PC-9 (cell line): ENCODE data around the gene CCDC137. TPM values are rescaled to one million over a fixed set of nuclear protein-coding genes. Genes with fewer than 3 reads are reported as not detected.

Experiments used
- BruUV-seq: library from RNA; stranded (reverse); fragments of 400-500 nt; replicated peaks from 2 replicates; lab custom pipeline; 2021; lab: Mats Ljungman, UMichigan
- CTCF ChIA-PET: fragments of 300-600 bp; sonication (Branson Sonifier 250); formaldehyde crosslinking; loops from one replicate; lab custom pipeline; 2022; ENCODE audit warnings: antibody characterized with exemption; lab: Charles Lee
- POLR2A ChIA-PET: fragments of 300-600 bp; sonication (Branson Sonifier 250); formaldehyde crosslinking; loops from one replicate; lab custom pipeline; 2022; ENCODE audit warnings: antibody characterized with exemption; ENCODE audit not compliant: unreplicated experiment; lab: Charles Lee
- DNase-seq, 2 experiments: peaks; one replicate each; pipeline versions ENCODE4 v3.0.0 to v3.0.0-alpha.2; 2015 to 2022; ENCODE audit warnings: mixed read lengths in 1 of 2
- H2AFZ ChIP-seq: fragments of 200-600 bp; sonication (generic); 2 replicates; pipeline ENCODE4 v1.8.1; 2017; ENCODE audit warnings: antibody characterized with exemption
- H3F3A ChIP-seq: fragments of 200-600 bp; sonication (generic); 2 replicates; pipeline ENCODE4 v1.8.1; 2017; ENCODE audit warnings: antibody characterized with exemption, mild to moderate bottlenecking, low read depth; ENCODE audit not compliant: insufficient read depth
- H3K27ac ChIP-seq: fragments of 200-600 bp; sonication (generic); 2 replicates; pipeline ENCODE4 v1.6.1; 2016; ENCODE audit warnings: mixed run types
- H3K27me3 ChIP-seq: fragments of 200-600 bp; sonication (generic); 2 replicates; pipeline ENCODE4 v1.6.1; 2016; ENCODE audit warnings: low read depth, mixed run types; ENCODE audit not compliant: insufficient read depth
- H3K36me3 ChIP-seq: fragments of 200-600 bp; sonication (generic); 2 replicates; pipeline ENCODE4 v1.6.1; 2016; ENCODE audit warnings: low read depth, mixed run types
- H3K4me1 ChIP-seq: fragments of 200-600 bp; sonication (generic); replicated peaks from 2 replicates; pipeline ENCODE4 v1.6.1; 2016; ENCODE audit warnings: mixed run types; ENCODE audit not compliant: insufficient read depth
- H3K4me2 ChIP-seq: fragments of 200-600 bp; sonication (generic); 2 replicates; pipeline ENCODE4 v1.6.1; 2017; ENCODE audit warnings: mixed run types
- H3K4me3 ChIP-seq: fragments of 200-600 bp; sonication (generic); 2 replicates; pipeline ENCODE4 v1.6.1; 2016; ENCODE audit warnings: mixed run types
- H3K79me2 ChIP-seq: fragments of 200-600 bp; sonication (generic); 2 replicates; pipeline ENCODE4 v1.6.1; 2017; ENCODE audit warnings: low read depth, mixed run types
- H3K9me2 ChIP-seq: fragments of 200-600 bp; sonication (generic); 2 replicates; pipeline ENCODE4 v1.8.1; 2017; ENCODE audit warnings: mild to moderate bottlenecking; ENCODE audit not compliant: insufficient read depth
- H3K9me3 ChIP-seq: fragments of 200-600 bp; sonication (generic); 2 replicates; pipeline ENCODE4 v1.8.1; 2016; ENCODE audit warnings: low read depth; ENCODE audit not compliant: insufficient read depth
- H4K20me1 ChIP-seq: fragments of 200-600 bp; sonication (generic); 2 replicates; pipeline ENCODE4 v1.8.1; 2017; ENCODE audit not compliant: insufficient read depth
- EZH2 ChIP-seq: fragments of 200-600 bp; sonication (generic); IDR thresholded peaks from 2 replicates; pipeline ENCODE4 v1.8.0; 2017; ENCODE audit warnings: antibody characterized with exemption, low read depth
- intact Hi-C: fragments of 100-400 bp; cut with micrococcal nuclease; formaldehyde crosslinking; loops from one replicate; pipeline ENCODE4 v1.10.0; 2022; ENCODE audit not compliant: unreplicated experiment
- total RNA-seq: library from RNA; stranded (reverse); gene quantifications from 2 replicates; pipeline ENCODE4 v1.2.3, GENCODE V29; 2021
- TF ChIP-seq, protein P1 (sequence below): fragments of 200-600 bp; sonication (generic); conservative IDR thresholded peaks from 2 replicates; pipeline ENCODE4 v1.6.1; 2017; ENCODE audit warnings: mixed run types, antibody characterized with exemption, mild to moderate bottlenecking, moderate library complexity

Gene CCDC137
- total RNA-seq, 1 experiment from 2014 or later, result 29.3 TPM

DNA sequence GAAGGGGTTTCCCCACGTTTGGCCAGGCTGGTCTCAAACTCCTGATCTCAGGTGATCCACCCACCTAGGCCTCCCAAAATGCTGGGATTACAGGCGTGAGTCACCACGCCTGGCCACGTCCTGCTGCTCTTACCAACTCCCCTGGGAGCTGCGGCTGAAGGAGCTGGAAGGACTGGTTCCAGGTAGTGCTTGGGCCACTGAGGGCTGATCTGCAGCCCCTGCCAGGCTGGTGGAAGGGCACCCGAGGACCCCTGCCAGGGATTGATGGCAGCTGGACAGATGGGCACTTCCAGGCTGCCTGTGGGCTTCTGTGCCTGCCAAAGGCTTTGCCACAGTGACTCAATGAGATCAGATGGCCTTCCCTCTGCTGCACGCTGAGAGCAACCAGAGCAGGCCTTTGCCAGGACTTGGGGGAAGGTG, 2.5 kb upstream of the CCDC137 start:
- no peaks in the 10 kb centered on the region for H3K9me2 ChIP-seq
- DNase-seq, result no peak
- H2AFZ ChIP-seq, result no peak overlapping the region
- TF ChIP-seq EZH2, result no peak
- TF ChIP-seq, protein P1, sequence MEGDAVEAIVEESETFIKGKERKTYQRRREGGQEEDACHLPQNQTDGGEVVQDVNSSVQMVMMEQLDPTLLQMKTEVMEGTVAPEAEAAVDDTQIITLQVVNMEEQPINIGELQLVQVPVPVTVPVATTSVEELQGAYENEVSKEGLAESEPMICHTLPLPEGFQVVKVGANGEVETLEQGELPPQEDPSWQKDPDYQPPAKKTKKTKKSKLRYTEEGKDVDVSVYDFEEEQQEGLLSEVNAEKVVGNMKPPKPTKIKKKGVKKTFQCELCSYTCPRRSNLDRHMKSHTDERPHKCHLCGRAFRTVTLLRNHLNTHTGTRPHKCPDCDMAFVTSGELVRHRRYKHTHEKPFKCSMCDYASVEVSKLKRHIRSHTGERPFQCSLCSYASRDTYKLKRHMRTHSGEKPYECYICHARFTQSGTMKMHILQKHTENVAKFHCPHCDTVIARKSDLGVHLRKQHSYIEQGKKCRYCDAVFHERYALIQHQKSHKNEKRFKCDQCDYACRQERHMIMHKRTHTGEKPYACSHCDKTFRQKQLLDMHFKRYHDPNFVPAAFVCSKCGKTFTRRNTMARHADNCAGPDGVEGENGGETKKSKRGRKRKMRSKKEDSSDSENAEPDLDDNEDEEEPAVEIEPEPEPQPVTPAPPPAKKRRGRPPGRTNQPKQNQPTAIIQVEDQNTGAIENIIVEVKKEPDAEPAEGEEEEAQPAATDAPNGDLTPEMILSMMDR, result no peak
- no TSS peak for BruUV-seq
- intact Hi-C loops, result no loop called here
- H3K27me3 ChIP-seq, result no peaks in the 10 kb centered on the region
- H3F3A ChIP-seq, result peaks cover 26% of the 10 kb centered on the region
- H3K36me3 ChIP-seq, result no peaks in the 10 kb centered on the region
- H3K4me3 ChIP-seq, result no peak overlapping the region
- H3K4me2 ChIP-seq, result no peak overlapping the region
- ChIA-PET POLR2A (interaction anchor here (0.7 kb wide), 1 partner anchor 169 kb away, joined by 6 read pairs; the partner anchor contains the start of gene MCRIP1), CTCF (no interaction called here)
- peaks cover 27% of the 10 kb centered on the region for H3K4me1 ChIP-seq
- H3K9me3 ChIP-seq, result no peaks in the 10 kb centered on the region
- H4K20me1 ChIP-seq, result no peaks in the 10 kb centered on the region
- H3K27ac ChIP-seq, result no peak overlapping the region
- peaks cover 37% of the 10 kb centered on the region for H3K79me2 ChIP-seq

DNA sequence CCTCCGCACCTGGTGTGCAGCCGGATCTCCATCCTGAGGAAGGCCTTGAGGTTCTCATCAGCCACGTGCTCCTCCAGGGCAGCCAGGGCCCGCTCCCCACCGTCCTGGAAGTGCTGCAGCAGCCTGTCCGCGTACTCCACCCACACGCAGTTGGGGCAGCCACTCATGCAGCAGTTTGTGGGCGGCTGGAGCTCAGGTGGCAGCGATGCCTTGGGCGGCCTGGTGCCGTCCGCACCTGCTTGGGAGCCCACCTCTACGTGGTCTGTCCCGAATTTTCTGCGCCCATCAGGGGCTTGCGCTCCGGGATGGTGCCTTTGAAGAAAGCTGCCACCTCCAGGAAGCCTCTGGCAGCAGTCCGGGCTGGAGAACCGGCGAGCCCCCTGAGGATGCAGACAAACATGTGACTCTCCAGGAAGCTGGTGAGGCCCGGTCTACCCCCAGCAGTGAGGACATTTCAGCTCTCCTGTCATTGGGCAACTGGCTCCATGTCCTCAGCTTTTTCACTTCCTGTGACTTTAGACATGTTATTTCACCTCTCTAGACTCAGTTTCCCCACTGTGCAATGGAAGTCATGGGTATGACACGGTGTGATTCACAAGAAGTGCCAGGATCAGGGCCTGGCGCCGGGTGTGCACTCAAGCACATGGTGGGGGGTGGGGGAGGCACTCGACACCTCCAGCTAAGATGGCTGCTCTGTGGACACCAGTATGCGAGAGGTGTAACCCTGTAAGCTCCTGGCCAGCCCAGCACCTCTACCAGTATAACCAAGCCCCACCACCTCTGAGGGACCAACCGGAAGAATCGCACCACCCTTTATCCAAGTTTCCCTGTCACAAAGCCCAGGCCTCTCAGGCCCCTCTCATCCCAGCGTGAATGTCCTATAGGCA, 1.1 kb upstream of the CCDC137 start:
- TF ChIP-seq, protein P1, result no peak
- no peak for TF ChIP-seq EZH2
- Histone ChIP-seq H3K4me2 (peak overlapping the region; percentile 75), H3K36me3 (no peaks in the 10 kb centered on the region), H3K79me2 (peaks cover 42% of the 10 kb centered on the region), H3K4me3 (peak overlapping the region; percentile 86), H3K9me2 (no peaks in the 10 kb centered on the region), H2AFZ (peak overlapping the region; percentile 83), H3K9me3 (no peaks in the 10 kb centered on the region), H4K20me1 (no peaks in the 10 kb centered on the region), H3F3A (peaks cover 13% of the 10 kb centered on the region; the same call in 1 of the 2 replicates), H3K4me1 (peaks cover 13% of the 10 kb centered on the region), H3K27me3 (no peaks in the 10 kb centered on the region), H3K27ac (peak overlapping the region; percentile 16; the same call in 1 of the 2 replicates)
- intact Hi-C loops, result loop anchor here (1.0 kb wide), 1 partner anchor 28 kb away; the partner anchor contains the start of genes NPLOC4 and TSPAN10
- ChIA-PET POLR2A (no interaction called here), CTCF (no interaction called here)
- peak in 1 of 2 experiments; percentile 16 for DNase-seq
- BruUV-seq, result no TSS peak

DNA sequence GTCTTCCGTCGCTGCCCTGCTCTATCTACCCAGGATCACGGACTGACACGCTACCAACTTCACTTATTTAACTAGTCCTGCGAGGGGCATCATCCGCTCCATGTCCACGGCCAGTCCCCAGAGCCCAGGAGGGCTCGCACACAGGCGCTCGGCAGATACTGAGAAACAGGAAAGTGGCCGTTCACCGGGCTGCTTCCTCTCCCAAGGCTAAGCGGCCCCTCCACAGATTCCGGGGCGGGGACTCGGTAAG, 520 bp upstream of the CCDC137 start:
- intact Hi-C loops, result loop anchor here (1.0 kb wide), 1 partner anchor 29 kb away; the partner anchor contains the start of genes NPLOC4 and TSPAN10
- peak overlapping the region; percentile 75 for H3K4me2 ChIP-seq
- no peaks in the 10 kb centered on the region for H3K27me3 ChIP-seq
- peak overlapping the region; percentile 86 for H3K4me3 ChIP-seq
- no peaks in the 10 kb centered on the region for H3K36me3 ChIP-seq
- peaks cover 42% of the 10 kb centered on the region for H3K79me2 ChIP-seq
- ChIA-PET CTCF (no interaction called here), POLR2A (no interaction called here)
- H3F3A ChIP-seq, result peaks cover 10% of the 10 kb centered on the region; the same call in 1 of the 2 replicates
- no peaks in the 10 kb centered on the region for H4K20me1 ChIP-seq
- no peak for TF ChIP-seq EZH2
- TF ChIP-seq, protein P1, result no peak
- no peaks in the 10 kb centered on the region for H3K9me3 ChIP-seq
- H3K9me2 ChIP-seq, result no peaks in the 10 kb centered on the region
- BruUV-seq, result TSS peak; percentile 50
- H3K4me1 ChIP-seq, result peaks cover 10% of the 10 kb centered on the region
- peak overlapping the region; percentile 16; the same call in 1 of the 2 replicates for H3K27ac ChIP-seq
- no peak for DNase-seq
- H2AFZ ChIP-seq, result peak overlapping the region; percentile 83
